DND-41 (cell line): ENCODE measurements around the gene HYI.

Experiments
- ATAC-seq: fragments of 200-7000 bp; cut with Tn5 transposase; 3 replicates; pipeline ENCODE4 v1.9.1; 2021; ENCODE audit warnings: low read depth; ENCODE audit not compliant: insufficient read depth
- DNase-seq: peaks from one replicate; pipeline ENCODE4 v3.0.0-alpha.2; 2020
- H2AFZ ChIP-seq: 2 replicates; pipeline ENCODE4 v1.6.0; 2012; ENCODE audit warnings: low read depth, low read length
- H3K27ac ChIP-seq: 2 replicates; pipeline ENCODE4 v1.5.1; 2012; ENCODE audit warnings: low read length, inconsistent platforms
- H3K27me3 ChIP-seq: fragments of 200-600 bp; sonication (generic); 2 replicates; pipeline ENCODE4 v1.6.0; 2012; ENCODE audit warnings: low read length, mild to moderate bottlenecking, inconsistent platforms; ENCODE audit not compliant: insufficient read depth, poor library complexity
- H3K36me3 ChIP-seq: 2 replicates; pipeline ENCODE4 v1.5.1; 2012; ENCODE audit warnings: low read length, inconsistent platforms; ENCODE audit not compliant: insufficient read depth
- H3K4me1 ChIP-seq: 2 replicates; pipeline ENCODE4 v1.5.1; 2012; ENCODE audit warnings: mild to moderate bottlenecking, low read length; ENCODE audit not compliant: insufficient read depth
- H3K4me2 ChIP-seq: 2 replicates; pipeline ENCODE4 v1.6.0; 2012; ENCODE audit warnings: mild to moderate bottlenecking, moderate library complexity, low read length, inconsistent platforms; ENCODE audit not compliant: insufficient read depth
- H3K4me3 ChIP-seq, 2 experiments: fragments of 200-600 bp in 1 of 2; shearing (Covaris generic) in 1 of 2; 2 replicates each; pipeline ENCODE4 v1.5.1; 2012 to 2016; ENCODE audit warnings: inconsistent platforms in 2 of 2, low read length in 2 of 2, mild to moderate bottlenecking in 2 of 2, low read depth in 1 of 2, moderate library complexity in 1 of 2
- H3K79me2 ChIP-seq: 2 replicates; pipeline ENCODE4 v1.6.0; 2012; ENCODE audit warnings: low read length, inconsistent platforms; ENCODE audit not compliant: insufficient read depth
- H3K9ac ChIP-seq: 2 replicates; pipeline ENCODE4 v1.6.0; 2012; ENCODE audit warnings: low read depth, mild to moderate bottlenecking, inconsistent platforms, low read length, moderate library complexity
- H3K9me3 ChIP-seq: 2 replicates; pipeline ENCODE4 v1.5.1; 2012; ENCODE audit warnings: low read length, moderate library complexity, mild to moderate bottlenecking, inconsistent platforms; ENCODE audit not compliant: insufficient read depth, severe bottlenecking
- H4K20me1 ChIP-seq: 2 replicates; pipeline ENCODE4 v1.6.0; 2012; ENCODE audit warnings: low read length; ENCODE audit not compliant: insufficient read depth
- EZH2 ChIP-seq: IDR thresholded peaks from 3 replicates; pipeline ENCODE4 v1.6.1; 2012; ENCODE audit warnings: borderline replicate concordance, low read depth, mild to moderate bottlenecking, moderate library complexity, low read length, inconsistent platforms; ENCODE audit not compliant: severe bottlenecking
- TF ChIP-seq, protein P1 (sequence below): IDR thresholded peaks from 2 replicates; pipeline ENCODE4 v1.5.1; 2012; ENCODE audit warnings: borderline replicate concordance, low read length, moderate library complexity, mild to moderate bottlenecking; ENCODE audit not compliant: poor library complexity, severe bottlenecking; ENCODE audit errors: extremely low read depth

HYI gene

DNA sequence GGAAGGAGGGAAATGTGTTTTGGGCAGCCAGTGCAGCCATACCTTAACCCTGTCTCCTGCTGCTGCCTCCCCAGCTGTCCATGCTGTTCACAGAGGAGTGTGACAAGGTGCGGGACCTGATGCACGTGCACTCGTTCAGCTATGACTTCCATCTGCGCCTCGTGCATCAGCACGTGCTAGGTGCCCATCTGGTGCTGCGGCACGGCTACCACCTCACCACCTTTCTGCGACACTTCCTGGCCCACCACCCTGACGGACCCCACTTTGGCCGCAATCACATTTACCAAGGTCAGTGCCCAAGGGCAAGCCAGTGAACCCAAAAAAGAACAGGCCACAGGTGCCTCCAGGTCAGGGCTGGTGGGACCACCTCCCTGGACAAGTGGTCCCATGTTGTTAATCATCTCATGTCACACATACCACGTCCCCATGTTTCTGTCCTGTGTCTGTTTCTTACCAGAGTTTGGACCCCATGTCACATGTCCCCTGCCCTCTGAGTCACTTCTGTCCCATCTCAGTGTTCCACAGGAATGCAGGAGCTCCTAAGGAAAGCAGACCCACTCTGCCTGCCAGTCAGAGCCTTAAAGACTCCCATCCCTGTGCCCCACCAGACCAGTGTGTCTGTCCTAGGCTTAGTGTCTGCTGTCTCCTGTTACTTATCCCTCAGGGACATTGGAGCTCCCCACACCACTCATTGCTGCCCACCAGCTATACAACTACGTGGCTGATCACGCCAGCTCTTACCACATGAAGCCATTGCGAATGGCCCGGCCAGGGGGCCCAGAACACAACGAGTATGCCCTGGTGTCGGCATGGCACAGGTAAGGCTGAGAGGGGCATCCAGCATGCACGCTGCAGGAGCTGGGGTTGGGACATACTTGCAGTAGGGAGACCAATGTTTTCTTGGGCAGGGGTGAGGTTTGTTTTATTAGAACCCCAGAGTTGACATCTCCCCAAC, 6.6 kb downstream of the HYI start:
- H3K9ac ChIP-seq = no peak overlapping the region
- no peak overlapping the region for H2AFZ ChIP-seq
- DNase-seq (no peak), ATAC-seq (no peak)
- peaks cover 5% of the 10 kb centered on the region for H3K4me1 ChIP-seq
- H3K36me3 ChIP-seq = peaks cover 99% of the 10 kb centered on the region
- H3K9me3 ChIP-seq = no peaks in the 10 kb centered on the region
- H3K4me2 ChIP-seq = no peak overlapping the region
- no peak overlapping the region for H3K27ac ChIP-seq
- H3K27me3 ChIP-seq = no peaks in the 10 kb centered on the region
- no peak overlapping the region for H3K4me3 ChIP-seq
- H3K79me2 ChIP-seq = no peaks in the 10 kb centered on the region; the same call in 1 of the 2 replicates
- TF ChIP-seq EZH2 = no peak
- TF ChIP-seq, protein P1, sequence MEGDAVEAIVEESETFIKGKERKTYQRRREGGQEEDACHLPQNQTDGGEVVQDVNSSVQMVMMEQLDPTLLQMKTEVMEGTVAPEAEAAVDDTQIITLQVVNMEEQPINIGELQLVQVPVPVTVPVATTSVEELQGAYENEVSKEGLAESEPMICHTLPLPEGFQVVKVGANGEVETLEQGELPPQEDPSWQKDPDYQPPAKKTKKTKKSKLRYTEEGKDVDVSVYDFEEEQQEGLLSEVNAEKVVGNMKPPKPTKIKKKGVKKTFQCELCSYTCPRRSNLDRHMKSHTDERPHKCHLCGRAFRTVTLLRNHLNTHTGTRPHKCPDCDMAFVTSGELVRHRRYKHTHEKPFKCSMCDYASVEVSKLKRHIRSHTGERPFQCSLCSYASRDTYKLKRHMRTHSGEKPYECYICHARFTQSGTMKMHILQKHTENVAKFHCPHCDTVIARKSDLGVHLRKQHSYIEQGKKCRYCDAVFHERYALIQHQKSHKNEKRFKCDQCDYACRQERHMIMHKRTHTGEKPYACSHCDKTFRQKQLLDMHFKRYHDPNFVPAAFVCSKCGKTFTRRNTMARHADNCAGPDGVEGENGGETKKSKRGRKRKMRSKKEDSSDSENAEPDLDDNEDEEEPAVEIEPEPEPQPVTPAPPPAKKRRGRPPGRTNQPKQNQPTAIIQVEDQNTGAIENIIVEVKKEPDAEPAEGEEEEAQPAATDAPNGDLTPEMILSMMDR = no peak
- no peaks in the 10 kb centered on the region; the same call in none of the 2 replicates for H4K20me1 ChIP-seq

DNA sequence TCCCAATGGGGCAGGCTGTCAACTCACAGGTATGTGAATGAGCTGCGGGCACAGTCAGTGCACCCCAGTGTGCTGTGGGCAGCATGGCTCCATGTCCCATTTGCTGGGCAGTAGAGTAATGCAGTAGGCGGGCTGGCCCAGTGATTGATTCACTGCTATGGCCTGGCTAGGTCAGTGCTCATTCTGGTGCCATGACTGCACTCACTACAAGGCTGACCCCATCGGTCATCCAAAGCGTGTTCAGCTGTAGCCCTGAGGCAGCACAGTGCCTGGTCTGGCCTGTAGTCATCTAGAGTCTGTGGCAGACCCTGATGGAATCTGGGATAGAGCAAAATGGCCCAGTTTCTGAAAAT, 7.4 kb downstream of the HYI start:
- peaks cover 97% of the 10 kb centered on the region for H3K36me3 ChIP-seq
- H3K4me1 ChIP-seq = no peaks in the 10 kb centered on the region
- no peaks in the 10 kb centered on the region for H3K27me3 ChIP-seq
- H2AFZ ChIP-seq = no peak overlapping the region
- no peak for DNase-seq
- H3K9me3 ChIP-seq = no peaks in the 10 kb centered on the region
- ATAC-seq = no peak
- no peak overlapping the region for H3K27ac ChIP-seq
- H3K4me2 ChIP-seq = no peak overlapping the region
- H3K79me2 ChIP-seq = no peaks in the 10 kb centered on the region
- no peaks in the 10 kb centered on the region; the same call in none of the 2 replicates for H4K20me1 ChIP-seq
- no peak overlapping the region for H3K9ac ChIP-seq
- H3K4me3 ChIP-seq = no peak overlapping the region
- TF ChIP-seq EZH2 = no peak
- TF ChIP-seq, protein P1 = no peak

DNA sequence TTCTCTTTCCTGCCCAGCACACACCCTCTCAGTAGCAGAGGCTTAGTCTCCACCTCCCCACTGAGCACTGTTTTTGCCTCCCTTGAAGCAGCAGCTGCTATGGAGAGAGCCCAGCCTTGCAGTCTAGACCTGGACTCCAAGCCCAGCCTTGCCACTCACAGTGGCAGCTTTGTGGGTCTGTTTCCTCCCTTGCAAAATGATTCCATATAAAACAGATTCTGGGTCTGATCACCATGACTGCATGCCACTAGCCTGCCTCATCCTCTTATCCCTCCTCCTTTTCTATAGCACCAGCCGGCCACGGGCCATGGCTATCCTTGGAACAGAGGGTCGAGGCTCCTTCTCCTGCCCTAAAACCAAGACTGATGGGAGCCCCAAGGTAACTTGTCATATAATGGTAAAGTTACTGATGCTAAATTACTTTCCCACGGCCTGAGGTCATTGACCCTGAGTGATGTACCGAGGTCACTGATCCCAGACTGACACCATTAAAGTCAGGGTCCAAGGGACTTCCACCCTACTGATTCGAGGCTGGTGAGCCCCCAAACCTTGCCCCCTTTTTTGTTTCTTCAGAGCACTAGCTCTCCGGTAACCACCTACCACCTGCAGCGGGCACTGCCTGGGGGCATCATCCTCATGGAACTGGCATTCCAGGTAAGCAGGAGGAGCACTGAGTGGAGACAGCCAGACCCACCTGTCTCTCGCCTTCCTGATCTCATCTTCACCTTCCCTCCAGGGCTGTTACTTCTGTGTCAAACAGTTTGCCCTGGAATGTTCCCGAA, 7.9 kb downstream of the HYI start:
- no peaks in the 10 kb centered on the region for H3K27me3 ChIP-seq
- no peak overlapping the region for H3K4me3 ChIP-seq
- no peak for TF ChIP-seq EZH2
- TF ChIP-seq, protein P1 = no peak
- H4K20me1 ChIP-seq = no peaks in the 10 kb centered on the region; the same call in none of the 2 replicates
- no peak overlapping the region for H3K27ac ChIP-seq
- H2AFZ ChIP-seq = no peak overlapping the region
- H3K4me1 ChIP-seq = no peaks in the 10 kb centered on the region
- H3K36me3 ChIP-seq = peaks cover 97% of the 10 kb centered on the region
- no peak overlapping the region for H3K9ac ChIP-seq
- no peaks in the 10 kb centered on the region for H3K9me3 ChIP-seq
- no peak for ATAC-seq
- no peak overlapping the region for H3K4me2 ChIP-seq
- H3K79me2 ChIP-seq = no peaks in the 10 kb centered on the region
- no peak for DNase-seq
